ENCODE data around the gene NUDT3.
"Not testable (repeated sequence)": the region's sequence is repeated elsewhere in the genome, so short reads cannot be mapped to it uniquely, and the experiment has no call there.

The NUDT3 gene

GRCh38 chr6:34414999-34415858, 22.8 kb upstream of the NUDT3 start:
- H3K4me3 ChIP-seq (ENCODE audit: low read depth, low read length) = no peak overlapping the region
- TF ChIP-seq, protein P1, sequence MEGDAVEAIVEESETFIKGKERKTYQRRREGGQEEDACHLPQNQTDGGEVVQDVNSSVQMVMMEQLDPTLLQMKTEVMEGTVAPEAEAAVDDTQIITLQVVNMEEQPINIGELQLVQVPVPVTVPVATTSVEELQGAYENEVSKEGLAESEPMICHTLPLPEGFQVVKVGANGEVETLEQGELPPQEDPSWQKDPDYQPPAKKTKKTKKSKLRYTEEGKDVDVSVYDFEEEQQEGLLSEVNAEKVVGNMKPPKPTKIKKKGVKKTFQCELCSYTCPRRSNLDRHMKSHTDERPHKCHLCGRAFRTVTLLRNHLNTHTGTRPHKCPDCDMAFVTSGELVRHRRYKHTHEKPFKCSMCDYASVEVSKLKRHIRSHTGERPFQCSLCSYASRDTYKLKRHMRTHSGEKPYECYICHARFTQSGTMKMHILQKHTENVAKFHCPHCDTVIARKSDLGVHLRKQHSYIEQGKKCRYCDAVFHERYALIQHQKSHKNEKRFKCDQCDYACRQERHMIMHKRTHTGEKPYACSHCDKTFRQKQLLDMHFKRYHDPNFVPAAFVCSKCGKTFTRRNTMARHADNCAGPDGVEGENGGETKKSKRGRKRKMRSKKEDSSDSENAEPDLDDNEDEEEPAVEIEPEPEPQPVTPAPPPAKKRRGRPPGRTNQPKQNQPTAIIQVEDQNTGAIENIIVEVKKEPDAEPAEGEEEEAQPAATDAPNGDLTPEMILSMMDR (IDR thresholded peaks at IDR 0.05; ENCODE audit: low read depth, low read length) = peak; percentile 24

DNA sequence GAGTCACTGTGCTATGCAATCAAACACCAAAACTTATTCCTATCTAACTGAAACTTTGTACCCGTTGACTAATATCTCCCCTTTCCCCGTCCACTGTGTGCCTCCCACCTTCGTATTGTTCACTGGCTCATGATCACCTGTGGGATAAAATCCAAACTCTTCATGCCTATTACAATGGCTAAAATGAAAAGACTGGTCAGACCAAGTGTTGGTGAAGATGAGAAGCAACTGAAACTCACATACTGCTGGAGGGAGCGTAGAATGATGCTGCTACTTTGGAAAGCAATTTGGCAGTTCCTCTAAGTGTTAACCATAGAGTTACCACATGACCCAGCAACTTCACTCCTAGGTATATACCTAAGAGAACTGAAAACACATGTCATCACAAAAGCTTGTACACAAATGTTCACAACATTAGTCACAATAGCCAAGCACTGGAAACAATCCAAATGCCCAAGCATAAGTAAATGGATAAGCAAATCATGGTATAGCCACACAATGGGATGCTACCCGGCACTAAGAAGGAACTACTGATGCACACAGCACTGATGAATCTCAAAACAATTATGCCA, 20.3 kb upstream of the NUDT3 start:
- H3K4me3 ChIP-seq (ENCODE audit: low read depth, low read length) = no peak overlapping the region
- TF ChIP-seq, protein P1 (IDR thresholded peaks at IDR 0.05; ENCODE audit: low read depth, low read length) = no peak

DNA sequence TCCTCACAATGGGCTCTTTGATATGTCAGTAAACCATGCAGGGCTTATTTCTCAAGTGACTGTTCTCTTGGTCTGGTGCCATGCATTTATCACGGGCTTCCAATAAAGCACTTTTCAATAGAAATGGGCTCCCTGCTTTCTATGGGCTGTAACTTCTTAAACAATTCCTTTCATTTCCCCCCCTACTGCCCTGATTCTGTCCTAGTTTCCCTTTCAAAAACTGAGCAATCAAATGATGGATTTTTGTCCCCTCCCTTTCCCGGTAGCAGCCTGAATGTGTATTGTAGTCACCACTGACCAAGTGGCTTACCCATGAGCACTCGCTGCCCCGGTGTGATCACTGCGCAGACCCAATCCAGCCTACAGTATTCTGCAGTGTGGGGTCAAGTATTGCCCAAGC, 19.5 kb upstream of the NUDT3 start:
- TF ChIP-seq, protein P1 (IDR thresholded peaks at IDR 0.05; ENCODE audit: low read depth, low read length) = no peak
- H3K4me3 ChIP-seq (ENCODE audit: low read depth, low read length) = no peak overlapping the region

DNA sequence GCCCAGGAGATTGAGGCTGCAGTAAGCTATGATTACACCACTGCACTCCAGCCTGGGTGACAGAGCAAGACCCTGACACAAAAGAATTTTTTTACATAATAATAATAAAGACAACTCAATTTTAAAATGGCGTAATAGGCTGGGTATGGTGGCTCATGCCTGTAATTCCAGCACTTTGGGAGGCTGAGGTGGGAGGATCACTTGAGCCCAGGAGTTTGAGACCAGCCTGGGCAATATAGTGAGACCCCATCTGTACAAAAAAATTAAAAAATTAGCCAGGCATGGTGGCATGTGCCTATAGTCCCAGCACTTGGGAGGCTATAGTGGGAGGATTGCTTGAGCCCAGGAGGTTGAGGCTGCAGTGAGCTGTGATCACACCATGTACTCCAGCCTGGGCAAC, 15.4 kb upstream of the NUDT3 start:
- H3K4me3 ChIP-seq (ENCODE audit: low read depth, low read length) = not testable (repeated sequence)

DNA sequence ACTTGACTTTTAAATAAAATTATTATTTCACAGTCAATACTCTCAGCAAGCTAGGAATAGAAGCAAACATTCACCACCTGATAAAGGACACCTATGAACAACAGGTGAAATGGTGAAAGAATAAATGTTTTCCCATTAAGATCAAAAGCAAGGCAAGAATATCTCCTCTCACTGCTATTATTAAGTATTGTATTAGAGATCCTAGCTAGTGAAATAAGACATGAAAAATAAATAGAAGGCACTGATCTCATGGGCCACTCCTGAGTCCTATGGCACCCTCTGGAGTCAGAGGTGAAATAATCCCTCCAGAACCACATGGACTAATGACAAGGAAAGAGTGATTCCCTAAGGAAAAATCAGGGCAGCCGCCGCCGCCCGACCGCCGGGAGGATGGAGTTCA, 4.0 kb upstream of the NUDT3 start:
- TF ChIP-seq, protein P1 (IDR thresholded peaks at IDR 0.05; ENCODE audit: low read depth, low read length) = no peak
- H3K4me3 ChIP-seq (ENCODE audit: low read depth, low read length) = no peak overlapping the region

DNA sequence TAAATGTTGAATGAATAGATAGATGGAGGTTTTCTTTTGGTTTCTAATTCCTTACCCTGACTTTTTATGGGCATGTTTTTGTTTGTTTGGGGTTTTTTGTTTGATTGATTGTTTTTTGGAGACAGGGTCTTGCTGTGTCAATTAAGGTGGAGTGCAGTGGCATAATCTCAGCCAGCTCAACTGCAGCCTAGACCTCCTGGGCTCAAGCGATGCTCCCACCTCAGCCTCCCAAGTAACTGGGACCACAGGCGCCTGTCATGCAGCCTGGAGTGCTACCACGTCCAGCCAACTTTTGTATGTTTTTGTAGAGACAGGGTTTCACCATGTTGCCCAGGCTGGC, 1.5 kb upstream of the NUDT3 start:
- TF ChIP-seq, protein P1 (IDR thresholded peaks at IDR 0.05; ENCODE audit: low read depth, low read length) = no peak
- H3K4me3 ChIP-seq (ENCODE audit: low read depth, low read length) = no peak overlapping the region

- TF ChIP-seq, protein P1 (IDR thresholded peaks at IDR 0.05; ENCODE audit: low read depth, low read length) = no peak
- H3K4me3 ChIP-seq (ENCODE audit: low read depth, low read length) = peak overlapping the region; percentile 81
Observed at GRCh38 chr6:34393191-34393965, 909 bp upstream of the NUDT3 start.
